Gastrocnemius medialis (tissue), 4 donors: ENCODE data around the gene ZNF19.

Source experiments
- CTCF ChIP-seq, 5 experiments: fragments of 450-650 bp in 3 of 5; fragments of 200-600 bp in 2 of 5; sonication (generic) in 2 of 5; IDR thresholded peaks in 4 of 5; conservative IDR thresholded peaks in 1 of 5; 1 replicate in 4 of 5; 2 replicates in 1 of 5; pipeline ENCODE4 v1.5.1; 2016 to 2019; ENCODE audit warnings: antibody characterized with exemption in 5 of 5, mild to moderate bottlenecking in 3 of 5, moderate library complexity in 3 of 5
- POLR2A ChIP-seq, 2 donors: fragments of 450-650 bp; IDR thresholded peaks; one replicate each; pipeline ENCODE4 v1.6.1; 2017; ENCODE audit warnings: antibody characterized with exemption in 2 of 2, mild to moderate bottlenecking in 2 of 2, moderate library complexity in 2 of 2

DNA sequence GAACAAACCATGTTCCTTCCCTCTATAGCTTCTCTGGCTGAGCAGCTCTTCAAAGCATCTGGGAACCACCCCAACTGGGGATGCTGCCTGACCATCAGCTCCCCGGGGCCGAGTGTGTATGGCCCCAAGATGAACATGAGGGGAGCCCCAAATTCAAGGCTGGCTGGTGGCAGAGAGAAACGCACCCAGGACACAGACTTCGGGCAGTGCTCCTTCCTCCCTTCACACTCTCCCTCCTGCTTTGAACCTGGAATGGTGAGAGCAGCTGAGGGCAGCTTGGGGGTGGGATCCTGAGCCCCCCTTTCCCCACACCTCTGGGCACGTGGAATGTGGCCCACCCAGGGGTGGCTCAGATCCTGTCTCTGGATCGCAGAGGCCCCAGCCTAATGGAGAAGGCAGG is 64.5 kb downstream of the ZNF19 start:
- TF ChIP-seq POLR2A (IDR thresholded peaks at IDR 0.05) (no peak), CTCF (IDR thresholded peaks at IDR 0.05 in 4 of 5, conservative IDR thresholded peaks at IDR 0.05 in 1 of 5) (no peak)
